C1 segment of cervical spinal cord (tissue), 14 donors: ENCODE data around the gene ANKRD40CL.
"Not testable (repeated sequence)": the region's sequence is repeated elsewhere in the genome, so short reads cannot be mapped to it uniquely, and the experiment has no call there.

ENCODE experiments used
- DNase-seq, 14 donors: peaks; one replicate each; lab custom pipeline; 2025; lab: John Stamatoyannopoulos, UW

Gene ANKRD40CL

GRCh38 chr17:50762177-50762576, 5.1 kb downstream of the ANKRD40CL start:
- no peak for DNase-seq

- DNase-seq, result no peak
Measured at GRCh38 chr17:50758989-50759544, 8.3 kb downstream of the ANKRD40CL start.

GRCh38 chr17:50758524-50758923, 8.8 kb downstream of the ANKRD40CL start:
- no peak for DNase-seq

GRCh38 chr17:50754521-50754920, 12.8 kb downstream of the ANKRD40CL start:
- no peak for DNase-seq

GRCh38 chr17:50749245-50749644, 18.1 kb downstream of the ANKRD40CL start:
- DNase-seq, result no peak

- no peak for DNase-seq
Measured at GRCh38 chr17:50745631-50746030, 21.7 kb downstream of the ANKRD40CL start.

- DNase-seq, result no peak
Measured at GRCh38 chr17:50739098-50739497, 28.2 kb downstream of the ANKRD40CL start.

GRCh38 chr17:50737118-50737698, 30.1 kb downstream of the ANKRD40CL start:
- no peak for DNase-seq

GRCh38 chr17:50735287-50735686, 32.0 kb downstream of the ANKRD40CL start:
- no peak for DNase-seq

GRCh38 chr17:50731575-50732460, 35.5 kb downstream of the ANKRD40CL start:
- no peak for DNase-seq

- no peak for DNase-seq
Measured at GRCh38 chr17:50728881-50729765, 38.2 kb downstream of the ANKRD40CL start.

GRCh38 chr17:50728112-50728429, 39.2 kb downstream of the ANKRD40CL start:
- no peak for DNase-seq

GRCh38 chr17:50725769-50726655, 41.3 kb downstream of the ANKRD40CL start:
- DNase-seq, result no peak

GRCh38 chr17:50724622-50725021, 42.7 kb downstream of the ANKRD40CL start:
- not testable (repeated sequence) for DNase-seq

GRCh38 chr17:50722746-50723145, 44.6 kb downstream of the ANKRD40CL start:
- DNase-seq, result no peak

GRCh38 chr17:50721194-50722010, 45.9 kb downstream of the ANKRD40CL start:
- DNase-seq, result no peak

- no peak for DNase-seq
Measured at GRCh38 chr17:50719924-50720794, 47.2 kb downstream of the ANKRD40CL start.

GRCh38 chr17:50719144-50719923, 48.0 kb downstream of the ANKRD40CL start, which contains the start of gene LUC7L3:
Gene LUC7L3 (plus strand): TSS chr17:50719603. CDS start chr17:50719733, 130 bp downstream.
- peak; percentile 64 to 96 (median 90) for DNase-seq
